ENCODE data around the gene SRMS. TPM values are rescaled to one million over a fixed set of nuclear protein-coding genes. Genes with fewer than 3 reads are reported as not detected.

Gene SRMS
- total and polyA plus RNA-seq, 2 of the 13 experiments (the other 11 are each of a cell fraction or from before 2014, with no cell fraction given) = not detected

DNA sequence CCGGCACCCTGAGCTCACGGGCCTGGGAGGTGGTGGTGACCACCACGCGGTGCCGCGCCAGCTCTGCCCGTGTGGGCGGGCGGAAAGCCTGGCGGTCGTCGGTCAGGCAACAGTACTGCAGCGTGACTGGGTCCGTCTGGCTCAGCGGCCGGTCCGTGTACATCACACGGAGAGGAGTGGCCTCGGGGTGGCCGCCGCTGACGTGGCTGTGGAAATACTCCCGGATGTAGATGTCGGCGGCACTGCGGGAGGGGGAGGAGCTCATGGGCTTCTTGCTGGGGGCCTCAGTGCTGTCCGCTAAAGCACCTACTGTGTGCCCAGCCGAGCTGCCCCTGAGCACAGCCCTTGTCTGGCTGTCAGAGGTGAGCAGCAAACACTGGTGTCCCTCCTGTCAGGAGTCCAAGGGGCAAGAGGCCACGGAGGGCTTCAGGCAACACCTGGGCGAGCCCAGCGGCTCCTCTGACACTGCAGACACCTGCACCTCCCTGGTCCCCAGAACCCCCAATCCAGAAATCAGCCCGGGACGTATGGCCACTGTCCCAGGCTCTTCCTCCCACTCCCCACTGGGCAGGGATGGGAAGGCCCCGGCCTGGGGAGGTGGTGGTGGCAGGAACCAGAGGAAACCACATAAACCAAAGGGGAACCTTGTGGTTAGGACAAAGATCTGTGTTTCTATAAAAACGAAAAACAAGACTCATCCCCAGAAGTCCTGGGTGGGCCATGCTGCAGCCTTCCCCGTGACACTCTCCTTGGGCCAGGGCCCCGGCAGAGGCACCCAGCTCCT, 20.0 kb upstream of the SRMS start:
- H3K27me3 ChIP-seq (ENCODE audit: control insufficient read depth in 1 of 2, insufficient read depth in 2 of 2, low read length in 2 of 2) = no peaks in the 10 kb centered on the region
- intact Hi-C loops (cut with micrococcal nuclease; ENCODE audit: unreplicated experiment) = no loop called here
- WGBS (ENCODE audit: low lambda C conversion rate) = 84% methylated on average over 37 of the region's 37 CpGs
- H3K9ac ChIP-seq (ENCODE audit: insufficient read depth, low read depth, low read length) = no peak overlapping the region
- in situ Hi-C loops (cut with HindIII; ENCODE audit: extremely low pct_ligation_motif_present, low pct_unique_long_range_greater_than_20kb) = no loop called here
- H3K79me2 ChIP-seq (ENCODE audit: insufficient read depth, low read length) = no peaks in the 10 kb centered on the region
- FAIRE-seq (no peak), DNase-seq (ENCODE audit: low spot score) (no peak), ATAC-seq (no peak)
- no peaks in the 10 kb centered on the region for H3K9me3 ChIP-seq (ENCODE audit: low read length)
- H3K4me2 ChIP-seq (ENCODE audit: low read depth, low read length) = no peak overlapping the region
- 0 out of 2 replicates have a peak, but pooled peaks cover under 1% of the 10 kb centered on the region for H3K4me1 ChIP-seq (ENCODE audit: insufficient read depth, low read length)
- no peak overlapping the region for H3K27ac ChIP-seq (ENCODE audit: extremely low read length, insufficient read depth, low read length)
- peaks cover 2% of the 10 kb centered on the region; the same call in 1 of the 2 replicates for H4K20me1 ChIP-seq (ENCODE audit: insufficient read depth, low read length)
- H3K36me3 ChIP-seq (replicated peaks in 1 of 2; ENCODE audit: control insufficient read depth in 1 of 2, insufficient read depth in 2 of 2, low read length in 2 of 2) = no peaks in the 10 kb centered on the region
- ChIA-PET CTCF (ENCODE audit: low intra/inter-chr PET ratio, low total read pairs) (no interaction called here), POLR2A (no interaction called here)
- BruUV-seq (replicated peaks) = no TSS peak
- H3K4me3 ChIP-seq (replicated peaks in 1 of 3; ENCODE audit: insufficient read depth in 1 of 3, low read depth in 2 of 3, low read length in 3 of 3) = no peak overlapping the region
- no peak overlapping the region for H2AFZ ChIP-seq (ENCODE audit: low read length)
- TF ChIP-seq ADNP (CRISPR knock-in tag; IDR thresholded peaks at IDR 0.05) (no peak), ZNF264 (CRISPR knock-in tag; IDR thresholded peaks at IDR 0.05) (no peak), ZKSCAN1 (IDR thresholded peaks at IDR 0.05; ENCODE audit: low read length) (peak; percentile 88), ZNF792 (CRISPR knock-in tag; IDR thresholded peaks at IDR 0.05) (no peak), KLF6 (CRISPR knock-in tag; IDR thresholded peaks at IDR 0.05) (no peak), FIP1L1 (IDR thresholded peaks at IDR 0.05; ENCODE audit: borderline replicate concordance, insufficient read depth, low read depth, low read length) (no peak), ZFP41 (CRISPR knock-in tag; IDR thresholded peaks at IDR 0.05; ENCODE audit: borderline replicate concordance) (no peak), HMG20B (CRISPR knock-in tag; conservative IDR thresholded peaks at IDR 0.05) (no peak), POGZ (CRISPR knock-in tag; IDR thresholded peaks at IDR 0.05) (no peak), RBM39 (IDR thresholded peaks at IDR 0.05; ENCODE audit: low read depth, low read length, poor library complexity, severe bottlenecking) (no peak), ATRX (CRISPR knock-in tag; IDR thresholded peaks at IDR 0.05; ENCODE audit: borderline replicate concordance) (no peak), KDM5B (CRISPR knock-in tag; IDR thresholded peaks at IDR 0.05; ENCODE audit: borderline replicate concordance) (peak; percentile 39; the same call in 1 of the 2 replicates), POLR2G (IDR thresholded peaks at IDR 0.05; ENCODE audit: low read depth, low read length) (0 out of 2 replicates have a peak, but pooled peaks have one; percentile 17), ZNF737 (CRISPR knock-in tag; IDR thresholded peaks at IDR 0.05; ENCODE audit: borderline replicate concordance) (no peak), ZFP62 (CRISPR knock-in tag; IDR thresholded peaks at IDR 0.05) (no peak)
- TF ChIP-seq, protein P1, sequence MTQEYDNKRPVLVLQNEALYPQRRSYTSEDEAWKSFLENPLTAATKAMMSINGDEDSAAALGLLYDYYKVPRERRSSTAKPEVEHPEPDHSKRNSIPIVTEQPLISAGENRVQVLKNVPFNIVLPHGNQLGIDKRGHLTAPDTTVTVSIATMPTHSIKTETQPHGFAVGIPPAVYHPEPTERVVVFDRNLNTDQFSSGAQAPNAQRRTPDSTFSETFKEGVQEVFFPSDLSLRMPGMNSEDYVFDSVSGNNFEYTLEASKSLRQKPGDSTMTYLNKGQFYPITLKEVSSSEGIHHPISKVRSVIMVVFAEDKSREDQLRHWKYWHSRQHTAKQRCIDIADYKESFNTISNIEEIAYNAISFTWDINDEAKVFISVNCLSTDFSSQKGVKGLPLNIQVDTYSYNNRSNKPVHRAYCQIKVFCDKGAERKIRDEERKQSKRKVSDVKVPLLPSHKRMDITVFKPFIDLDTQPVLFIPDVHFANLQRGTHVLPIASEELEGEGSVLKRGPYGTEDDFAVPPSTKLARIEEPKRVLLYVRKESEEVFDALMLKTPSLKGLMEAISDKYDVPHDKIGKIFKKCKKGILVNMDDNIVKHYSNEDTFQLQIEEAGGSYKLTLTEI (CRISPR knock-in tag; conservative IDR thresholded peaks at IDR 0.05) = no peak
- TF ChIP-seq, protein P2, sequence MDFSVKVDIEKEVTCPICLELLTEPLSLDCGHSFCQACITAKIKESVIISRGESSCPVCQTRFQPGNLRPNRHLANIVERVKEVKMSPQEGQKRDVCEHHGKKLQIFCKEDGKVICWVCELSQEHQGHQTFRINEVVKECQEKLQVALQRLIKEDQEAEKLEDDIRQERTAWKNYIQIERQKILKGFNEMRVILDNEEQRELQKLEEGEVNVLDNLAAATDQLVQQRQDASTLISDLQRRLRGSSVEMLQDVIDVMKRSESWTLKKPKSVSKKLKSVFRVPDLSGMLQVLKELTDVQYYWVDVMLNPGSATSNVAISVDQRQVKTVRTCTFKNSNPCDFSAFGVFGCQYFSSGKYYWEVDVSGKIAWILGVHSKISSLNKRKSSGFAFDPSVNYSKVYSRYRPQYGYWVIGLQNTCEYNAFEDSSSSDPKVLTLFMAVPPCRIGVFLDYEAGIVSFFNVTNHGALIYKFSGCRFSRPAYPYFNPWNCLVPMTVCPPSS (IDR thresholded peaks at IDR 0.05) = no peak
- TF ChIP-seq, protein P3, sequence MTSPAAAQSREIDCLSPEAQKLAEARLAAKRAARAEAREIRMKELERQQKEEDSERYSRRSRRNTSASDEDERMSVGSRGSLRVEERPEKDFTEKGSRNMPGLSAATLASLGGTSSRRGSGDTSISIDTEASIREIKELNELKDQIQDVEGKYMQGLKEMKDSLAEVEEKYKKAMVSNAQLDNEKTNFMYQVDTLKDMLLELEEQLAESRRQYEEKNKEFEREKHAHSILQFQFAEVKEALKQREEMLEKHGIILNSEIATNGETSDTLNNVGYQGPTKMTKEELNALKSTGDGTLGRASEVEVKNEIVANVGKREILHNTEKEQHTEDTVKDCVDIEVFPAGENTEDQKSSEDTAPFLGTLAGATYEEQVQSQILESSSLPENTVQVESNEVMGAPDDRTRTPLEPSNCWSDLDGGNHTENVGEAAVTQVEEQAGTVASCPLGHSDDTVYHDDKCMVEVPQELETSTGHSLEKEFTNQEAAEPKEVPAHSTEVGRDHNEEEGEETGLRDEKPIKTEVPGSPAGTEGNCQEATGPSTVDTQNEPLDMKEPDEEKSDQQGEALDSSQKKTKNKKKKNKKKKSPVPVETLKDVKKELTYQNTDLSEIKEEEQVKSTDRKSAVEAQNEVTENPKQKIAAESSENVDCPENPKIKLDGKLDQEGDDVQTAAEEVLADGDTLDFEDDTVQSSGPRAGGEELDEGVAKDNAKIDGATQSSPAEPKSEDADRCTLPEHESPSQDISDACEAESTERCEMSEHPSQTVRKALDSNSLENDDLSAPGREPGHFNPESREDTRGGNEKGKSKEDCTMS (CRISPR knock-in tag; conservative IDR thresholded peaks at IDR 0.05) = no peak
